ENCODE results near the gene GRIA3. TPM values are rescaled to one million over a fixed set of nuclear protein-coding genes. Genes with fewer than 3 reads are reported as not detected.

GRIA3 gene
- total RNA-seq, 1 donor from 2014 or later: 0.26 TPM

GRCh38 chrX:123199338-123199737, 15.3 kb downstream of the GRIA3 start:
- FAIRE-seq (no peak), DNase-seq (ENCODE audit: low read depth) (no peak)
- no peaks in the 10 kb centered on the region for H3K27me3 ChIP-seq (ENCODE audit: control insufficient read depth, insufficient read depth, low read length)
- H3K36me3 ChIP-seq (ENCODE audit: control insufficient read depth, insufficient read depth, low read length): no peaks in the 10 kb centered on the region
- no peak overlapping the region for H3K4me3 ChIP-seq (ENCODE audit: low read depth, low read length)
- TF ChIP-seq CTCF (IDR thresholded peaks at IDR 0.05; ENCODE audit: insufficient read depth, low read length, severe bottlenecking): no peak

GRCh38 chrX:123201720-123202119, 17.6 kb downstream of the GRIA3 start:
- Histone ChIP-seq H3K27me3 (ENCODE audit: control insufficient read depth, insufficient read depth, low read length) (no peaks in the 10 kb centered on the region), H3K36me3 (ENCODE audit: control insufficient read depth, insufficient read depth, low read length) (no peaks in the 10 kb centered on the region), H3K4me3 (ENCODE audit: low read depth, low read length) (no peak overlapping the region)
- no peak for TF ChIP-seq CTCF (IDR thresholded peaks at IDR 0.05; ENCODE audit: insufficient read depth, low read length, severe bottlenecking)
- no peak for DNase-seq (ENCODE audit: low read depth)
- no peak for FAIRE-seq

GRCh38 chrX:123202523-123202922, 18.4 kb downstream of the GRIA3 start:
- DNase-seq (ENCODE audit: low read depth): no peak
- no peak for TF ChIP-seq CTCF (IDR thresholded peaks at IDR 0.05; ENCODE audit: insufficient read depth, low read length, severe bottlenecking)
- FAIRE-seq: no peak

GRCh38 chrX:123203772-123204171, 19.7 kb downstream of the GRIA3 start:
- TF ChIP-seq CTCF (IDR thresholded peaks at IDR 0.05; ENCODE audit: insufficient read depth, low read length, severe bottlenecking): no peak
- no peak for FAIRE-seq
- DNase-seq (ENCODE audit: low read depth): no peak
- H3K27me3 ChIP-seq (ENCODE audit: control insufficient read depth, insufficient read depth, low read length): no peaks in the 10 kb centered on the region
- no peak overlapping the region for H3K4me3 ChIP-seq (ENCODE audit: low read depth, low read length)
- no peaks in the 10 kb centered on the region for H3K36me3 ChIP-seq (ENCODE audit: control insufficient read depth, insufficient read depth, low read length)

More at GRCh38 chrX:123202523-123202922, 18.4 kb downstream of the GRIA3 start:
- no peaks in the 10 kb centered on the region for H3K36me3 ChIP-seq (ENCODE audit: control insufficient read depth, insufficient read depth, low read length)
- no peaks in the 10 kb centered on the region for H3K27me3 ChIP-seq (ENCODE audit: control insufficient read depth, insufficient read depth, low read length)
- no peak overlapping the region for H3K4me3 ChIP-seq (ENCODE audit: low read depth, low read length)

GRCh38 chrX:123206176-123206575, 22.1 kb downstream of the GRIA3 start:
- DNase-seq (ENCODE audit: low read depth) (no peak), FAIRE-seq (no peak)
- TF ChIP-seq CTCF (IDR thresholded peaks at IDR 0.05; ENCODE audit: insufficient read depth, low read length, severe bottlenecking): no peak
- Histone ChIP-seq H3K4me3 (ENCODE audit: low read depth, low read length) (no peak overlapping the region), H3K27me3 (ENCODE audit: control insufficient read depth, insufficient read depth, low read length) (no peaks in the 10 kb centered on the region), H3K36me3 (ENCODE audit: control insufficient read depth, insufficient read depth, low read length) (no peaks in the 10 kb centered on the region)

- Histone ChIP-seq H3K27me3 (ENCODE audit: control insufficient read depth, insufficient read depth, low read length) (no peaks in the 10 kb centered on the region), H3K4me3 (ENCODE audit: low read depth, low read length) (no peak overlapping the region), H3K36me3 (ENCODE audit: control insufficient read depth, insufficient read depth, low read length) (no peaks in the 10 kb centered on the region)
- FAIRE-seq: no peak
- TF ChIP-seq CTCF (IDR thresholded peaks at IDR 0.05; ENCODE audit: insufficient read depth, low read length, severe bottlenecking): no peak
- DNase-seq (ENCODE audit: low read depth): no peak
These were observed 26.2 kb downstream of the GRIA3 start for GRCh38 chrX:123210252-123210651.
